Renal cortex interstitium (tissue), 11 donors: ENCODE results near the gene ACYP2. TPM values are rescaled to one million over a fixed set of nuclear protein-coding genes. Genes with fewer than 3 reads are reported as not detected.
A peak's percentile ranks its signal among the peaks of the same experiment; 100 is the strongest.
"Not testable (repeated sequence)": the region's sequence is repeated elsewhere in the genome, so short reads cannot be mapped to it uniquely, and the experiment has no call there.

Experiments
- DNase-seq, 11 donors: peaks; one replicate each; pipeline ENCODE4 v3.0.0-alpha.2; 2013; ENCODE audit warnings: low read depth in 9 of 11, low spot score in 4 of 11; ENCODE audit errors: extremely low read depth in 1 of 11
- polyA plus RNA-seq, 3 donors: library from polyadenylated mRNA; unstranded; fragments of 120-200 nt; gene quantifications; one replicate each; pipeline ENCODE4 v1.2.1, GENCODE V29; 2013; ENCODE audit not compliant: insufficient read length in 3 of 3

ACYP2 gene
- polyA plus RNA-seq, 3 donors, result 16.7 to 20.8 (median 19.8) TPM

DNA sequence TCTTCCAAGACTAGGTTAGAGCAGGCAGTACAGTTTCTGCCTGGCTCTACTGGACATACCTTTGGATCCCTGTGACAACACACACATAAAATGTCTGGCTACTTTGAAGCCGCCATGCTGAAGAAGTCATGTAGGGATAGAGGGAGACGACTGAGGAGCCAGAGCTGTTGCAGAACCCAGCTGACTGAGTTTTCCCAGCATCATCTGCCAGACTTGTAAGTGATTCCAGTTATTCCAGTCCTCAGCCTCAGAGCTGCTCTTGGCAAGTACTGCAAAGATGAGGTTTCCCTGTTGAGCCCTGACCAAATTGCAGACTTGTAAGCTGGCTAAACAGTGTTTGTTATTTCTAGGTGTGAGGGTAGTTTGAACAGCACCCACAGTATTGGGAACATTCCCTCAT lies 172.1 kb downstream of the ACYP2 start:
- DNase-seq, result no peak

DNA sequence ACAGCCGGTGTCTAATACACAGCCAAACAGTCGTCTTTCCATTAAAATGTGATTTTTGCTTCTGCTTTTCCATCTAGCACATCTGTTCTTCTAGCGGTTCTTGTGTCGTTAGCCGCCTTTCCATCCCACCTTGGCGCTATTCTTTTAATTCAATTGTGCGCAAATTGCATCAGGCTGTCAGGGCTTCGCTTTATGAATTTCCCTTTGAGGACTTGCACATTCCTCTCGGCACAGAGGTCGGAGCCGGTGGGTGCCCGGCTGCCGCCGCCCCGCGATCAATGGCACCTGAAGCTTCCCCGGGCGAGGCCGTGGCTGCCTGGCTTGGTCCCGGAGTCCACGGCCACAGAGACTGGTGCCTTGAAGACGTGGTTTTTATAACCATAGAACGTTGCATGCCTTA lies 174.5 kb downstream of the ACYP2 start:
- DNase-seq, result no peak

DNA sequence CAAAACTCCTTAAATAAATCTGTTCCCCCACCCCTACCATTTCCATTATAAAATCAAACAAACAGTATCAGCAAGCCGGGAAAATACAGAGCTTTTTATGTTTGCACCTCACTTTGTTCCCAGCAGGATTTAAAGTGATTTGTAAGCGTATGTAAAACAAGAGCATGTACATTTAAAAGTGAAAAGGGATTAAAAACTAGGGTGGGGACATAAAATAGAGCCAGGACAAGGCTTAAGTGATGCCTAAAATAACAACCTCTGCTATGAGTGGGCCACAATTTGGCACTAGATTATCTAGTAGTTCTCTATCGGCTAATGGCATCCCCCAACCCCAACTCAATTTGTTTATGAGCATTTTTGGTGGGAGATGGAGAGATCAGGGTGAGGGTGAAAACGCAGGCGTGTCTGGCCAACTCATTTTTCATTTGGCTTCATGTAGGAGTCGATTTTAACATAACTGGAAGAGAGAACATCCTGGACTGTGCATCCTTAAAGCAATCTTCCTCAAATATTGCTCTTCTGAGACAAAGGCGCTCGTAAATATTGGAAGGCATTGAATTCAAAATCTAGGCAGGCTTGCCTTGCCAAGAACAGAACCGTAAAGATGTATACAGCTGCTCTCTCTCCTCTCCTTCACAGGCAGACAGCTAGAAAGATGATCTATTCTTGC lies 175.1 kb downstream of the ACYP2 start:
- DNase-seq, result no peak

DNA sequence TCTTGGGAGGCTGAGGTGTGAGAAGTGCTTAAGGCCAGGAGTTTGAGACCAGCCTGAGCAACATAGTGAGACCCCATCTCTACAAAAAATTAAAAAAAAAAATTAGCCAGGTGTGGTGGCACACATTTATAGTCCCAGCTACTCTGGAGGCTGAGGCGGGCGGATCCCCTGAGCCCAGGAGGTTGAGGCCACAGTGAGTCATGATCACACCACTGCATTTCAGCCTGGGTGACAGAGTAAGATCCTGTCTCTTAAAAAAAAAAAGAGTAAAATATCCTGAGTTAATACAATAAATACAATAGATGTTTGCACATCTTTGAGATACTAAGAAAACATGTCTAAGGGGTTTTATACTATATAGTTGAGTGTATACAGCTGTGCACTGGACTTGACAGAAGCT lies 179.2 kb downstream of the ACYP2 start:
- DNase-seq, result not testable (repeated sequence)

DNA sequence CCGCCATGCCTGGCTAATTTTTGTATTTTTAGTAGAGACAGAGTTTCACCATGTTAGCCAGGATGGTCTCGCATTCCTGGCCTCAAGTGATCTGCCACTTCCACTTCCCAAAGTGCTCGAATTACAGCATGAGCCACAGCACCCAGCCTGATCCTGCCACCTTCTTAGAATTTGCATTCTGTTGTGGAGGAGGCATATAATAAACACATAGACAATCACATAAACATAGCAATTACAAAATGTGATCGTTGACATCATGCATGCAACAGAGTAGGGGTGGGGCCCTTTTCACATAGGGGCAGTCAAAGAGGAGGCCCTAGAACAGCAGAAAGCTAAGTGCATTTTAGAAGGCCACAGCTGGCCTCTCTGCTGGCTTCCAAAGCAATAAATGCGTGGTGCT lies 180.5 kb downstream of the ACYP2 start:
- peak in 9 of 11 donors; percentile 9 to 66 (median 38) for DNase-seq

DNA sequence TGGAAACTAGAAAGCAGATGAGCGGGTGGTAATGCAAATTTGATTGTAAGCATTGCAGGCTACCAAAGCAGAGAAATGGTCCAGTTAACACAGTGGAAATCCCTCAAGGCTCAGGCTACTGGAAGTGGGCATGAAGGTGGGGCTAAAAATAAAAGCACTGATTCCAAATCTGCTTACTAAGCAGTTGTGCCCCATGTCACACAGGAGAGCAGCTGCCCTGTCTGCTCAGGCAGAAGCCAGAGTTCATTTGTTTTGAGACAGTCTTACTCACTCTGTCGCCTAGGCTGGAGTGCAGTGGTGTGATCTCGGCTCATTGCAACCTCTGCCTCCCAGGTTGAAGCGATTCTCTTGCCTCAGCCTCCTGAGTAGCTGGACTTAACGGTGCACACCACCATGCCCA lies 183.1 kb downstream of the ACYP2 start:
- no peak for DNase-seq

DNA sequence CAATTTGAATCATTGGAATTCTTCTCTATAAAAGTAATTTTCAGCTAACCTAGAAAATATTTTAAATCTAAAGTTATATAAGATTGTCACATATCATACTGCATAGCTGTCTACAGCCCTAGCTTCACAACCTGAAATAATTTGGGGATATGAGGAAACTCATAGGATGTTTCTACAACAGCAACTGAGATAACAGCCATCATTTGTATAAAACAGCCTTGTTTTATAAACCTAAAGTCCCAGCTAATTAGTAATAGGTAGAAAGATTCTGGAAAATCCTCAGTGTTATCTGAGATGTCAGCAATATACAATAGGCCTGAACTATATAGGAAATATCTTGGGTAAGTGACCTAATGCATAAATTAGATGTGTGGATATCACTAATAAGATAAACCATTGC lies 188.2 kb downstream of the ACYP2 start:
- DNase-seq, result no peak

DNA sequence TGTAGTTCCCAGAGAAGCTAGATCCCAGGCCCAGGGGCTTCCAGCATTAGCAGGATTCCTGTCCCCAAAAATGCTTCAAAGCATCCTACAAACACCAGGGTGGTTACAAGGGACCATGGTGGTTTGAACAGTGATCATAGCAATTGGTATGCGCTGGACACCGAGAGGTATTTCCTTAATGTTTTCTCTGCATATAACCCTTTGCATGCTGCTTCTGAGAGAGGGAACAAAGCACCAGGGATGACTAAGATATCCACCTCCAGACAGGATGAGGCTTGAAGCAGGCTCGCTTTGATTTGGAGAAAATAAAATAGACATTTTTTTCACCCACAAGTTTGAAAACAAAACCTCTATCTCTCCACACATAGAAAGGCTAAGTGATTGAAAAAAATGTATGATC lies 191.1 kb downstream of the ACYP2 start:
- no peak for DNase-seq

DNA sequence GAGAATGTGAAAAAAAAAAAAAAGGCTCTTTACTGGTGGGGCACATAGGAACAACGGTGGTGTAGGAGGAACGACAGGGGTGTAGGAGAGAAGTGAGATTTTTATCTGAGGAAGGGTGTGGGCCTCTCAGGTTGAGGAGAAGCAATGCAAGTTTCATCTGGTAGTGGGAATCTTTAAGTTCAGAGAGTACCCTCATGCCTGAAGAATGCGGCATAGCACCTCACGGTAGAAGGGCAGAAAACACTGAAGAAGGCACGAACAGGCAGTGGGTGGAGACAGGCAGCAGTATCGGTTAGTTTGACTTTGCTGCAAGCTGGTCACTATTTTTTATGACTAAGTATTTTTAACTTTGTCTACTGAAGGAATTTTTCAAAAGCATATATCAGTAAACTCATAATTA lies 192.8 kb downstream of the ACYP2 start:
- DNase-seq, result no peak

DNA sequence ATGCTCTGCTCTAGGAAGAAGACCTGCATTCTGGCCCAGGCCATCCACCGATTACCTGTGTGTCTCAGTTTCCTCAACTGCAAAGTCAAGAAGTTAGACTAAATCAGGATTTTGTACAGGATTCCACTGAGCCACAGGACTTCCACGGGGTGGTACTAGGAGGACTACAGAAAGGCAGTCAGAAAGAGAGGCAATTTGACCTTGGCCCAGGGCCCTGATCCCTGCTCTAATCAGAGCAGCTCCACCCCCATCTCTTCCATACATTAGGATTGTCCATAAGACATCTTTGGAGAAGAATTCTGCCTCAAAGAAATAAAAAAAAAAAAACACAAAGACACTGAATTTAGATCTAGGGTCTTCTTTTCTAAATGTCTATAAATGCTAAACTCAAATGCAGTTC lies 193.4 kb downstream of the ACYP2 start:
- DNase-seq, result no peak

DNA sequence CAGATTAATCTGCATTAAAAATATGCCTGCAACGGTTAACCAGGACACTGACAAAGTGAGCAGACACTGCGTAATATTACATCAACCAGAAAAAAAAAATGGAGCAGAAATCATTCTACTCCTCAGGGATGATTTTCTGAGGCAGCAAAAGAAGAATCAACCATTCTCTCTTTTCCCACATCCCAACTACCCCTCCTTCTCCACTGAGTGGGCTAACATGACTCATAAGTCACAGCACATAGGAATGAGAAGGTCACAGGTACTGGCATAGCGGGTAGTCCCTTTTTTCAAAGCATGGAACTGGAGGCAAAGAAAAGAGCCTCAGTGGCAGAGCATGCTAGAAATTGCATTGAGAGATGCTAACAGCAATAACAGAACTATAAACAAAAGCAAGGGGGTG lies 194.9 kb downstream of the ACYP2 start:
- no peak for DNase-seq

DNA sequence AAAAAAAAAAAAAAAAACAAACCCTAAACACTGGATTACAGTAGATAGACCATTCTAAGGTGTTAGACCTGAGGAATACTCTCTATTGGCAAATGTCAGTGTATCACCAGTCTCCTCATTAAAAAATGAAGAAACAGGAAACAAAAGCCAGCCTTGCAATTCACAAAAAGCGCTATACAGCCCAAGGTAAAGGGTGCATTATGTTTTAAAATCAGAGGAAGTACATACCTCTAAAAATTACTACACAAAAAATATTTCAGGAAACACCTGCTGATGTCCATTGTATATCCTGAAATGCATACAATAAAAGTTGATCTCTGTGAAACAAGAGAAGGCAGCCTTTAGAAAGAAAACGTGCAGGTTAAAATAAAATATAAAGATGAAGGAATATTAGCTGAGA lies 195.5 kb downstream of the ACYP2 start:
- no peak for DNase-seq

DNA sequence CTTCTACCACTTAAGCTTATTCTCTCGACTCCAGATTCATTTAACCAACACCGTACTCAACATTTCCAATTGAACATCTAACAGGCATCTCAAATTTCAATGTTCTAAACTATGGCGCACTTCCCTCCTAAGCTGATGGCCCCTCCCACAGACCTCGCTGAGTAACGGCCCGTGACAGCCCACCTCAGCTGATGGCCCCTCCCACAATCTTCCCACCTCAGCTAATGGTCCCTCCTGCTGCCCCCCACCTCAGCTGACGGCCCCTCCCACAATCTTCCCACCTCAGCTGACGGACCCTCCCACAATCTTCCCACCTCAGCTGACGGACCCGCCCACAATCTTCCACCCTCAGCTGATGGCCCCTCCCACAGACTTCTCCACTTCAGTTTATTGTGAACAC lies 197.7 kb downstream of the ACYP2 start:
- no peak for DNase-seq

DNA sequence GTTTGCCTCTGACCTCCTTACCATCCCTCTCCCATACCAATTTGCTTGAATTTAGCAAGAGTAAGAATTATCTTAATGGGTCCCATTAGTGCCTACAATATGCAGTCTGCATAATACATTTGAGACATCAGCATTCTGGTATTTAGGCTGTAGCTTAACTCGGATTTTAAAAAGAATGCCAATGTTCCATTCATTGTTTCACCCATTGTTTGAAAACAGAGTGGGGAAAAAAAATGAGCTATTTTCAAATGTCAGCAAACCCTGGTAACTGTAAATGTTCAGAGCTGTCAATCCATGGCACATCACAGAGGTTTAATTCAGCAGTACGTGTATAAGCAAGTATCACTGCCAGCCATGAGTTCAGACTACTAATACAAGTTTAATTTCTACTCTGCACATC lies 202.6 kb downstream of the ACYP2 start:
- DNase-seq, result no peak

DNA sequence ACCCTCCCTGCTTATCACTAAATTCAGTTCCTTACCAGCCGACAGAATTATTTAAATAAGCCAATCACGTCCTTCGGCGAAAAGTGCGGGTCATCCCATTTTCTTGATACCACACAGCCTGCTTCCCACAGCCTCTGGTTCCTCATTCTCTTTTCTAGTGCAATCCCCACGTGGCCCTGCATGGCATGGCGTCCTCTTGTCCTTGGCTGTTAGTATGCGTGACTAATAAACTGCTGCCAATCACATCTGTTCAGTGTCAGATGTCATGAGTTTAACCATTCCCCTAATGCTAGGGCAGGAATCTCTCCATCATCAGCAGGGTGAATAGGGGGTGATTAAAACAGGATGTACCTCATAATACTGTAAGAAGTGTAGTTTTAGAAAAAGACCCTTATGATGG lies 203.4 kb downstream of the ACYP2 start:
- no peak for DNase-seq

DNA sequence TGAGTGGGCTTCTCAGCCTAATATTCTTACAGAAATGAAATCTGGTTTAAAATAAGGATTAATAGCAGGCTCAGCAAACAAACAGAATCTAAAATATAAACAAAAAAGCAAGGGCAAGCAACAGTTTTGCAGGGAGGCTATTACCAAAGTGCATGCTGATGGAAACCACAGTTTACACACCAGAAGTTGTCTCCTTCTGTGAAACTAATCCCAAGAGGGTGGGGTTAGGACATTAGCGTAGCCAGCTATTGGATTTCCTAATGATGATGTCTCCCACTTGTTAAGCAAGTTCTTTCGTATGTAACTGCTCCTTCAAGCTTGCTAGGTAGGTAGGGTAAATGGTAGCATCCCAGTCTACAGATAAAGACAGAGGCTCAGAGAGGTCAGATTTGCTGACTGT lies 205.6 kb downstream of the ACYP2 start:
- DNase-seq, result no peak

DNA sequence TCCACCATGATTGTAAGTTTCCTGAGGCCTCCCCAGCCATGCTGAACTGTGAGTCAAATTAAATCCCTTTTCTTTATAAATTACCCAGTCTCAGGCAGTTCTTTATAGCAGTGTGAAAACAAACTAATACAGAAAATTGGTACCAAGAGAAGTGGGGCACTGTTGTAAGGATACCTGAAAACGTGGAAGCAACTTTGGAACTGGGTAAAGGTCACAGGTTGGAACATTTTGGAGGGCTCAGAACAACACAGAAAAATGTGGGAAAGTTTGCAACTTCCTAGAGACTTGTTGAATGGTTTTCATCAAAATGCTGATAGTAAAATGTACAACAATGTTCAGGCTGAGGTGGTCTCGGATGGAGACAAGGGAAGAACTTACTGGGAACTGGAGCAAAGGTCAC lies 209.1 kb downstream of the ACYP2 start:
- DNase-seq, result not testable (repeated sequence)

DNA sequence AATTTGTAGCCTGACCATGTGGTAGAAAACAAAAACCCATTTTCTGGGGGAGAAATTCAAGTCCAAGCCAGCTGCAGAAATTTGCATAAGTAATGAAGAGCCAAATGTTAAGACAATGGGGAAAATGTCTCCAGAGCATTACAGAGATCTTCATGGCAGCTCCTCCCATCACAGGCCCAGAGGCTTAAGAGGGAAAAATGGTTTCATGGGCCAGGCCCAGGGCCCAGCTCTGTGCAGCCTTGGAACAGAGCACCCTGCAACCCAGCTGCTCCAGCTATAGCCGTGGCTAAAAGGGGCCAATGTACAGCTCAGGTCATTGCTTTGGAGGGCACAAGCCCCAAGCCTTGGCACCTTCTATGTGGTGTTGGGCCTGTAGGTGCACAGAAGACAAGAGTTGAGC lies 209.7 kb downstream of the ACYP2 start:
- DNase-seq, result no peak

DNA sequence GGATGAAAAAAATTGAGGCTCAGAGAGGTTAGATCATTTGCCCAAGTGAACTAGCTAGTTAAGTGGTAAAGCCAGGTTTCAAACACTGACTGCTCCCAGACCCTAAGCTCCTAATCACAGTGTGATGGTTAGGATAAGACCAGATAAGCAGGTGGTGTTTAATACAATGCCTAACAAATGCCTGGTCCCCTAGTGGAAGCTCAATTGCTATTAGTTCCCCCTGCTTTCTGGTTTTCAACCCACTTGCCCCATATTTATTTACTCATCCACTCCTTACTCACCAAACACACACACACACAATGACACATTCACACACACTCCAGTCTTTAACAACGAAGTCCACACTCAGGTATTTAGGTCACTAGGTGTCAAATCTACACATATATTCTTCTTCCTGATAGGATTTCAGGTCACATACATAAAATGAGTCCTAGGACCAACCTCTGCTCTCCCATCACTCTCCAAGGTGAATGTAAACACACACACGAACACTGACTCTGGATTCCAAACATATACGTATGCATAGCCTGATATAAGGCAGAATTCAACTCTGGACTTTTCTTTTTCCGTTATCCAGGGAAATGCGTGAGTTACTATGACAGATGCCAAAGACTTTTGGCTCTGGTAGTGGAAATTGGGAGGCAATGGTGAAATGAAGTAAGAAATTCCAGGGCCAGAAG lies 214.2 kb downstream of the ACYP2 start:
- DNase-seq, result peak in 5 of 11 donors; percentile 13 to 27 (median 15)

DNA sequence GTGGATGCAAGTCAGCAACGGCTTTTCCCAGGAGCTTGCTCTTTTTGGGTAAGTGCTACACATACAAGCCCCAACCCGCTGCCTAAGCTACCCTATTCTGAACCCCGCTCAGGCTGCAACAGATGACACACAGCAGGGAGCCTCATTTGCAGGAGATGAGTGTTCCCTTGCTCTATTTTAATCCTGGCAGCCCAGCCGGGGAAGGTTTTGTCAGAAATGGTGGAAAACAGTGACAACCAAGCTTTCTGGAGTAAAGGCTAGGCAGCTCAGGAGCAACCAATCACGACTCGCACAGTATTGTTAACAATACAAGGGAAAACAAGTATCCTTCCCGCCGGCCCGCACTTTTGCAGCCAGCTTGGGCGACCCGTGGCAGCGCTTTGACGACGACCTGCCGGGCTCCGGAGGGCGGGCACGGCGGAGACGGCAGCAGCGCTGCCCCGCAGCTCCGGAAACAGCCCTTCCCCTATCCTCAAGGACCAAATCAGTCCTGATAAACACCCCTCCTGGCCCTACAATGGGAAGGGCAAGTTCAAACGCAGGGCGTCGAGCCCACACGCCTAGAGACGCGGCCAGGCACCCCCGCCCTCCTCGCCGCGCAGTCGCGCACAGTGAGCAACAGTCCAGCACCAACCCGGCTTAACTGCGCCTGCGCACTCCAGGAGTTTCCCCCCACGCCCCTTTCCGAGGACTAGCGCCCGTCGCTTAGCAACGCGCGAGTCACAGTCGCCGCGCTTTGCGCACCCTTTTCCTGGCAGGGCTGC lies 214.9 kb downstream of the ACYP2 start:
- DNase-seq, result peak; percentile 91 to 98 (median 95)
